GM21723 (cell line): Measurements from ENCODE around the gene RNF141.
A peak's percentile ranks its signal among the peaks of the same experiment; 100 is the strongest.

Source experiments
- ATAC-seq: cut with Tn5 transposase; IDR thresholded peaks from one replicate; pipeline ENCODE4 v1.9.1; 2021; ENCODE audit warnings: mild to moderate bottlenecking, moderate library complexity; ENCODE audit not compliant: unreplicated experiment

RNF141 gene, protein sequence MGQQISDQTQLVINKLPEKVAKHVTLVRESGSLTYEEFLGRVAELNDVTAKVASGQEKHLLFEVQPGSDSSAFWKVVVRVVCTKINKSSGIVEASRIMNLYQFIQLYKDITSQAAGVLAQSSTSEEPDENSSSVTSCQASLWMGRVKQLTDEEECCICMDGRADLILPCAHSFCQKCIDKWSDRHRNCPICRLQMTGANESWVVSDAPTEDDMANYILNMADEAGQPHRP

DNA sequence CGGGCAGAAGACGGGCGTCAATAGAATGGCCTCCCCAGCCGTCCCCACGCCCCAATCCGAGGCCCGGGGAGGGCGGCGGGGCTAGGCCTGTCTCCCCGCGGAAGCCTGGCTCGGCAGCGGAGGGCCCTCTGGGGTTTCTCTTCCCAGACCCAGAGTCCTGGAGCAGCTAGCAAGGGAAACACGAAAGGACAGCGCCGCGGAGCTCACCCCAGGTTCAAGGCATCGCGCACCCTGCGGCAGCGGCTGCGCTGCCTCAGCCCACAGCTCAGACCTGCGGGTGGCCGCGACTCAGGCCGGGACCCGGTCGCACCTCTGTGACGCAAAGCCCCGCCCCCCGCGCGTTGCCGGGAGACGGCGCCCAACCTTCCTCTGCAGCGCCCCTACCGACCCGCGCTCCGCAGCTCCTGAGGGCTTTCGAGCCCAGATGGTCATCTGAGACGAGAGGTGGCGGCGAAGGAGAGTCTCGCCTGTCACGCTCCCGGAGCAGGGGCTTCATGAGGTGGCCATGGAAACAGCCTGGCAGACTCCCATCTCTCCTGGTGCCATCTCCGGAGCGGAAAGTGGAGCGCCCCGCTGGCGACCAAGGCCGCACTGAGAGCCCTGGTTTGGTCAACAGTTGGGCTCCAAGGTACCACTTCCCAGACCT, at the start of gene RNF141:
Gene RNF141, minus strand, starts transcription at position 273 of the 646 bp plus-strand sequence. CDS start 7,029 bp downstream, outside the sequence.
- peak; percentile 97 for ATAC-seq

DNA sequence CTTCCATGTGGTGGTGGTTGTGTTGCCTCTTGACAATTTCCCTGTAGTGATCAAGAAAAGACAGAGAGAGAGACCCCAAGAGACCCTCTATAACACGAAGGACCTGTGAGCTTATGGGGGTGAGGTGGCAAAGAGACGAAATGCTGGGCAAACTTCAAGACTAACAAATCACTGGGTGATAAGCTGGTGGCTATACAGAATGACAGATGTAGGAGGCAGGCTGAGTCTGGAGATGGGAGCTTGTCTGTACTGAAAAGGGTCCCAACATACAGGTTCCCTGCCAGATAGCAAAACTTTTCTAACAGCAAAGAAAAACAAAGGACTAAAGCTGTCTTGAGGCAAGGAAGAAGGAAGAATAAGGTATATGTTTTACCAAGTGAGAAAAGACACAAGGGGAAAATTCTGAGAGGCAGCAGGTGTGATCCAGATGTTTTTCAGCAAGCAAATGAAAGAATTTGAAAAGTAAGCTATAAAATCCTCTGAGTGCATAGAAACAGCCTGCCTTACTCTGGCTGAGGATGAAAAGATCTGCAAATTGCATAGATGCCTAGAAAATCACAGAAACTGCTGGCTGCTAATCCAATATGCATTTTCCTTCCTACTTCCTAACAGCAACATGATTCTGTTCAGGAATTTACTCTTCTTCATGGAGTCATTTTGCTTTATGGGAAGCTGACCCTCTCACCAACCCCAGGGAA, 49.4 kb upstream of the RNF141 start:
- ATAC-seq = no peak

DNA sequence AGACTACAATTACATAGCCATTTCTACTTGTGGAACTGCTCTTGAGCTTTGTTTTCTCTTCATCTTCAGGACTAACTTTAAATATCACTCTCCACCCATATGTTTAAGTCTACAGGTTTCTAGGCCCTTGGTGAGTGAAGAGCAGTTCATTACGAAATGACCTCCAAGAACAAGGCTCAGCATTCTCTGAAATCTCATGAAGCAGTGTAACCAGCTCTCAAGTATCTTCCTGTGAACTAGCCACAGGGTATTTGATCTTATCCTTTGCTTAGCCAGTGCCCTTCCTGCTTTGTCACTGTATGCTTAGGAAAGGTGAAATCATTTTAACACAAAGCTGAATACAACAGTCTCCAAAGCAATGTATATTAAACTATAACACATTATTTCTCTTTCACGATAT, 47.9 kb upstream of the RNF141 start:
- ATAC-seq = no peak

DNA sequence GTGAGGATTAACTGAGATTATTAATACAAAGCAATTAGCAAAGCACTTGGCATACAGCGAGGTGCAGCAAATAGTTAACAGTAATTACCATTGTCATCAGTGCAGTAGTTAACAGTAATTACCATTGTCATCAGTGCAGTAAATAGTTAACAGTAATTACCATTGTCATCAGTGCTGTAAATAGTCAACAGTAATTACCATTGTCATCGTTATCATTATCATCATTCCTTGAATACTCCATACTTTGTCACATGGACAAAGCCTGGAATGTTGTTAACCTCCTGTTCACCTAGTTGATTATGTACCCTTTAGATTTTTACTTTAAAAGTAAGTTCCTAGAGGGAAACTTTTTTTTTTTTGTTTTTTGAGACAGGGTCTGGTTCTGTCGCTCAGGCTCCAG, 47.0 kb upstream of the RNF141 start:
- no peak for ATAC-seq

DNA sequence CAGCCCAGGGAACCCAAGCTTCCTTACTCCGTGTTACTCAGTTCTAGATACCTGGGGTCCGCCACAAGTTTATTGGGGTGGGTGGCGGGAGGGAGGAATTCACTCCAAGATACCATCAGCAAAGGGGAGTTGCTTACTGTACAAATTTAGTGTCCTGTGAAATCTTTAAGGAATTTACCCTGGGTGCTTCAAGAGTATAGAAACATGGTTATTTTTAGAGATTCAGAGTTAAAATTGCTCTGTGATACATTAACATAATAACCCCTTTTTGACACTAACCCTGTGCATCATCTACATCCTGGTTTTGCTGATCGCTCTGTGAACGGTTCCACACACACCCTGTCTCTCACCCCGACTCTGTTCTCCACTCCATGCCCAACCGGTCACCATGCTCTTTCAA, 46.4 kb upstream of the RNF141 start:
- no peak for ATAC-seq

DNA sequence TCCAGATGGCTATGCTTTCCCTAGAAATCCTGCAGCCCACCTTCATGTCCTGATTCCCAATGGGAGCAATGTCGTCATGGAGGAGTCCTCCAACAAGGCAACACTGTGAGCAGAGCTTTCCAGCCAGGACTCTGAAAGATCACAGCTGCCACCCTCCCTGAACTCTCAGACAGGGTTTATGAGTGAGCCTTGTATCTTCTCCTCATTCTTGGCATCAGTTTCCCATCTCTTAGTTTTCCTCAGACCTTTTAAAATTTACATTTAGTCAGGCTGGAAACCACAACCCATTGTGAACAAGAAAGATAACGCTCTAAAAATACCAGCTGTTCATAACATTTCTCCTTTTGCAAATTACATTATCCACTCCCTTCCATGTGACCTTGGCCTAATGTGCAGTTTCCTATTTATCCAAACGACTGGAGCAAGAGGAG, 43.1 kb upstream of the RNF141 start:
- ATAC-seq = no peak

DNA sequence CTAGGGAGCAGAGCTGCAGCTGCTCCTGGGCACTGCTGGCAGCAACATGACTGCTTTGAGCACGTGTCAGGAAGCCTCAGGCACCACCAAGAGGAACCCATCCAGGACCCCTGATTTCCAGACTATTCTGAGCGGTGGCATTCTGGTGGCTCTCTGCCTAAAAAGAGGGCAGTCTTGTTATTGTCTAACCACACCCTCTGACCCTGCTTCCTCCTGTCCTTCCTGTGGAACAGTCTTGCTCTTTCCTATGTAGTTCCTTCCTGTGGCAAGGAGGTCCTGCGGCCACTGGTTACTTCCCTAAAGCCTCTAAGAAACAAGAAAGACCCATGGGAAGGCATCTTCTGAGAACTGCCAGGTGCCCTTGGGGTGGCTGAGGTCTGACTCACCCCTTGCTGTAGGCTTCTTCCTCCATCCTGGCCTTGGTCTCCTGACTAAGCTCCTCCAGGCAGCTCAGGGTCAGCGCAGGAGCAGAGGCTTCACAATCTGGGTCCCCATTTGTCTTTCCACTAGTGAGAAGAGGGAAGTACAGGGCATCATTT, 40.6 kb upstream of the RNF141 start:
- no peak for ATAC-seq

DNA sequence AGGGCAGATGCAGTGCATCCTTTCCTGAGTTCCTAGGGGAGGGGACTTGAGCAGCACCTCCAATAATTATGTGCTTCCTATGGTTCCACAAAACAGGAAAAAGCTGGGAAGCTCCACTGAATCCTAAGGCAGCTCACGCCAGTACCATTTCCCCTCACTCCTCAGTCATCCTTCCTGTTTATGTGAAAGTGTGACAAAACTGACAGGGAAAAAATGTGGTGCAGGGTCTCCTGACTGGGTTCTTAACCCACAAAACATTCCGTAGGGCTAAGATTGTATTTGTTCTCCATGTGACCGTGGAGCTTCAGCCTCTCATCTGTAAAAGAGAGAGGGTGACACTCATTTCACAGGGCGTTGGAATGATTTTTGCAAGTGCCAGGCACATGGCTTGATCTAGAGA, 39.6 kb upstream of the RNF141 start:
- ATAC-seq = no peak

DNA sequence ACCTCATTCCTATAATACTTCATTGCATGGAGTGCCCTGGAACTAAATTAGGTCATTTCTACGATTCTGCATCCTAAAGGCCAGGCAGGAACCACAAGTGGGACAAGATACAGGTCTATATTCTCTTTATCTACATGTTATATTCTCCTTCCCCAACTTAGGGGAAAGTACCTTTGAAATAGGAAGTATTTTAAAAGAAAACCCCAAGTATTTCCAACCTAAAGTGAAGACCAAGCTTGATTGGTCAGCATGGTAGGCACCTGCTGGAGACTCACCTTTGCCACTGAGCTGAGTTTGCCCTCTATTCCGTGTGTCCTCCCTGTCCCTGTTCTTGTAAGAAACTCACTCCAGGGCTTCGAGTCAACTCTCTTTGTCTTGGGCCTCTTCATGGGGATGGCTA, 38.7 kb upstream of the RNF141 start:
- no peak for ATAC-seq

DNA sequence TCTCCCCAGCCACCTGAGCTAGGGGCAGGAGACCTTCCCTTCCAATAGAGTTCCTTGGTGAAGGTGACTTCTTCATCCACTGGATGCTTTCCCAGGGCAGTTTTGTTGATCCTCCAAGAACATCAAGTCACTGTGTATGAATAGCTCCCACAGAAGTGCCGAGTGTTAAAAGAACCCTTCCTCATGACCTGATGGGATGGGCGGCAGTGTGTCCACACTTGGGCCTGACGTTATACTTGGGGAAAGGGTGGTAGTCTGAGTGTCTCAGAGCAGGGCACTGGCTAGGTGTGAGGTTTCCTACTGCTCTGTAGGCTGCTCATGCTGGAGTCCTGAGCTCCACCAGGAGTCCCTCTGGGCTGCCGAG, 35.0 kb upstream of the RNF141 start:
- no peak for ATAC-seq

GRCh38 chr11:10575346-10576034, 34.5 kb upstream of the RNF141 start:
- ATAC-seq = no peak

- ATAC-seq = no peak
Observed at GRCh38 chr11:10573556-10573955, 32.6 kb upstream of the RNF141 start.

- no peak for ATAC-seq
Observed at GRCh38 chr11:10573028-10573427, 32.0 kb upstream of the RNF141 start.

DNA sequence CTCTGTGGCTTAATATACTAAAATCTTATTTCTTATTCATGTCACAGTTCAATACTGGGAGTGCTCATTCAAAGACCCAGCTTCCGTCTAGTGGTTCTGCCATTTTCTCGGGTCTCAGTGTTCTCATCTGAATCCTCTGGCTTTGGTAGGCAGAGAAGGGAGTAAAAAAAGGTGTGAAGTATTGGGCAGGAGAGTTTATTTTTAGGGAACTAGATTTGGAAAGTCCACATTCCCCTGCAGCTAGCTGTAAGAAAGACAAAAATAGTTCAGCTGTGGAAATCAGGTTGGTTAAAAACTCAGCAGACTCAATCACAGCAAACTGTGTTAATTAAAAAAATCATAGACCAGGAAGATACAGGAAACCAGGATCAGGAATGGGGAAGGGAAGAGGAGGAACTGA, 31.5 kb upstream of the RNF141 start:
- ATAC-seq = no peak

DNA sequence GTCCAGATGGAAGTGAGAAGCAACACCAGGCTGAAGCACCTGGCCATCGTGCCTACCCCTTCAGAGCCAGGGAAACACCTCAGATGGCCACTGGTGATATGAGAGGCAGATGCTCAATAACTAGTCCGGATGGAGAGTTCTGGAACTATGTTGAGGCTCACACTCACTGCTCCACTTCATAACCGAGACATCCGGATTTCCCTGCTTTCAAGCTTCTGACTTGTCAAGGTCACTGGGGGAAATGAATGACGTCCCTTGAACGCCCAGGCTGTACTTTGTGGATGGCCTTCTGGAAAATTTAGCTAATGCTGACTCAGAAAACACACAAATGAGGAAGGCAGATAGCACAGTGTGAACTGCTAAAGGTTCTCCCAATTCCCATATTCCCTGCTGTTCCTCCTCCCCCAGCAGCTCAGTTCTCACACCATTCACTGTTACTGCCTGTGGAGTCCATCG, 27.5 kb upstream of the RNF141 start, which contains the start of gene LYVE1:
Gene LYVE1, minus strand, starts transcription at position 180 of the 456 bp plus-strand sequence. Its CDS starts 133 bp downstream, at position 47.
- no peak for ATAC-seq

GRCh38 chr11:10567446-10567845, 26.5 kb upstream of the RNF141 start:
- ATAC-seq = no peak

GRCh38 chr11:10566257-10566957, 25.4 kb upstream of the RNF141 start:
- ATAC-seq = no peak

DNA sequence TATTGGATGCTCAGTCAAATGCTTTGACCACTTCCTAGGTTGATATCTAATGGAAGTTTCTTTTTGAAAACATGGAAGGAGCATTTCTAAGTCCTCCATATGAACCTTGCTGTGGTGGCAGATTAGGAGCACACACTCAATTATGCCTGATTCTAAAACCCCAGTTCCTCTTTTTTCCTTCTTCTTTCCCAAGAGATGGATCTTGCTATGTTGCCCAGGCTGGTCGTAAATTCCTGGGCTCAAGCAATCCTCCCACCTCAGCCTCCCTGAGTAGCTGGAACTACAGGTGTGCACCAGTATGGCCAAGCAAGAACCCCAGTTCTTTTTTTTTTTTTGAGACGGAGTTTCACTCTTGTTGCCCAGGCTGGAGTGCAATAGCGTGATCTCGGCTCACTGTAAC, 24.5 kb upstream of the RNF141 start:
- ATAC-seq = no peak

GRCh38 chr11:10564696-10565318, 23.8 kb upstream of the RNF141 start:
- no peak for ATAC-seq

GRCh38 chr11:10564030-10564429, 23.0 kb upstream of the RNF141 start:
- no peak for ATAC-seq
